A172 (cell line): Measurements from ENCODE around the gene CCL25. TPM values are rescaled to one million over a fixed set of nuclear protein-coding genes. Genes with fewer than 3 reads are reported as not detected.
"Not testable (repeated sequence)": the region's sequence is repeated elsewhere in the genome, so short reads cannot be mapped to it uniquely, and the experiment has no call there.

Experiments used
- DNase-seq: peaks from one replicate; pipeline ENCODE4 v3.0.0-alpha.2; 2015; ENCODE audit warnings: low spot score
- total RNA-seq: library from RNA; depleted of rRNA; stranded (reverse); fragments of >200 nt; shearing (Covaris generic); gene quantifications from 2 replicates; pipeline ENCODE4 v1.2.3, GENCODE V29; 2014; rRNA removed

CCL25 gene, protein sequence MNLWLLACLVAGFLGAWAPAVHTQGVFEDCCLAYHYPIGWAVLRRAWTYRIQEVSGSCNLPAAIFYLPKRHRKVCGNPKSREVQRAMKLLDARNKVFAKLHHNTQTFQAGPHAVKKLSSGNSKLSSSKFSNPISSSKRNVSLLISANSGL
- total RNA-seq = not detected in 2 replicates

DNA sequence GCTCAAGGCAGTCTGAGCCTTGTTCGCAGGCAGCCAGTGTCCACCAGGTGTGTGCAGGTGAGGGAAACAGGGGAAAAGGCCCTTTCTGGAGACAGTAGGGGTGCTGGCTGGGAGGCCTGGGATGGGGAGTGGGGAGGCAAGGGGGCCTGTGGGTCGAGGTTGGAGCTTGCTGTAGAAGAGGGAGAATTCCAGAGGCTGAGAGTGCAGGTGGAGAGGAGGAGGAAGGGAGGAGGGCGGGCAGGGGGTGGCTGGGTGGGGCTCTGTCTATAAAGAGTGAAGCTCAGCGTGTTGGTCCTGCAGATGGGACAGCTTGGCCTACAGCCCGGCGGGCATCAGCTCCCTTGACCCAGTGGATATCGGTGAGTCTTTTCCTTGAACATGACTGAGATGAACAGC lies at the start of gene CCL25:
Gene CCL25, plus strand, starts transcription at position 297 of the 396 bp plus-strand sequence. CDS start 290 bp downstream, outside the sequence.
- DNase-seq = no peak

DNA sequence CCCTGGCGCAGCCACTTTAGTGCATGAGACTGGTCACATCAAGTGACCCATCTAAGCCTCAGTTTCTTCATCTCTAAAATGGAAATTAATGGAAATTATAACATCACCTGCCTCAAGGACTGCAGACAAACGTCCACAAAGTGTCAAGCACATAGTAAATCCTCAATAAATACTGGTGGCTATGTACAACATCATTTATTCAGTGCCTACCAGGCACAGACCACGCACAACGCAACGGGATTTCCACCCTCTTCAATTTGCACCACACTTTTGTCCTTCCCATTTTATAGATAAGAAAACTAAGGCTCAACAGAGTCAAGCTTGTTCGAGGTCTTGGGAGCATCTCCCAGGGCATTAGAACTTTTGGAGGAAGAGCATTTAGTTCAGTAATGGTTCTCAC lies 48.6 kb upstream of the CCL25 start:
- DNase-seq = no peak

DNA sequence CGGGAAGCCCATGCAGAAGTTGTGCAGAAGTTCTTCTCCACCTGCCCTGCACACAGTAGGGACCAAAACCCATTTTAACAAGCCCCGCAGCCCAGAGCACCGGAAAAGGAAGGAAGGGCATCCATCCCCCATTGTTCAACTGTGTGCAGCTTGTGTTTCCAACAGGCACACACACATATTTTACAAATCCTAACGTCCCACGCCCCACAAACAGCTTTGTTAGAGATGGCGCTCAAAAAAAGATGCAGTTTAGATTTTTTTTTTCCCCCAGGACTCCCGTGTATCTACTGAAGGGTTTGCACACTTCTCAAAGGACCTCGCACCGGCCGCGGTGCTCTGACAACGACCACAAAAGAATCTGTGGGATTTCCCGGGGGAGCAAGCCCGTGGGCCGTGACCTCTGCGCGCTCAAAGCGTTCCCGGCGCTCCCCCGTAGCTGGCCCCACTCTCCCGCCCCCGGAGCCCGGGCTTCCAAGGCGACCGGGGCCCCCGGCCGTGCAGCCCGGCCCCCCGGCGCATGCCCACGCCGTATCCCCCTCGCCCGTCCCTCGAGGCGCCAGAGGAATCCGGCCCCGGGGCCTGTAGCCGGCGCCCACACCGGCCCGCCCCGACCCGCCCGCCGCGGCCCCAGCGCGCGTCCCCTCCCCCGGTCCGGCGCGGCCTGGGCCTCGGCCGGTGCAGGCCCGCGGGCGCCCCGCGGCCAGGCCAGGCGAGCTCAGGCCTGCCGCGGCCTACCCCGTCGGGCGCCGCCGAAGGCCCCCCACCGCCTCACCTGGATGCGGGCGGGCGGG lies 47.6 kb upstream of the CCL25 start:
- DNase-seq = peak; percentile 13

DNA sequence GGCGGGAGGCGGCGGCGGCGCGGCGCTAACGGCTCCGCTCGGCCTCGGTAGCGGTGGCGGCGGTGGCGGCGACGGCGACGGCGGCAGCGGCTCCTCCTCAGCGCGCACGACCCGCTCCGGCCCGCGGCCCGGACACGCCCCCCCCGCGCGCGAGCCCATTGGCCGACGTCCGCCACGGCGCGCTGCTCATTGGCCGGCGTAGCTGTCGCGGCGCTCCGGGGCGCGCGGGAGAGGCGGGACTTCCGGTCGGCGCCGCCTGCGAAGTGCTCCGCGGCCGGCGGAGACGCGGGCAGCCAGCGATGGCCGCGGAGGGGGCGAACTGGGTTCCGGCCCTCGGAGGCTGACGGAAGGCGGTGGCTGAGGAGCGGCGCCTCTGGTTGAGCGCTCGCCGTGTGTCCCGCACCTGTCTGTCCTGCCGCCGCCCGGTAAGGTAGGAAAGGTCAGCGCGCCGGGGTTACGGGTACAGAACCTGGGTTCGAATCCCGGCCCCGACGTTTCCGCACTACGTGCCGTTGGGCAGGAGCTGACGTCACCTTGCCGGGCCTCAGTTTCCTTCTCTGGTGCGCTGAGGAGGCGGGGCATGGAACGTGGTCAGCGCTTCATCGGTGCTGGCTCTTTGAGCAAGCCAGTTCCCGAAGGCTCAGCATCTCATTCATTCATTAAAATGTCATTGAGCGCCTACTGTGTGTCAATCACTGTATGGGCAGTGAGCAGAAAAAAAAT lies 46.9 kb upstream of the CCL25 start, which contains the start of gene ELAVL1:
Gene ELAVL1, minus strand, starts transcription at position 108 of the 723 bp plus-strand sequence. CDS start 13,826 bp downstream, outside the sequence.
- peak; percentile 67 for DNase-seq

DNA sequence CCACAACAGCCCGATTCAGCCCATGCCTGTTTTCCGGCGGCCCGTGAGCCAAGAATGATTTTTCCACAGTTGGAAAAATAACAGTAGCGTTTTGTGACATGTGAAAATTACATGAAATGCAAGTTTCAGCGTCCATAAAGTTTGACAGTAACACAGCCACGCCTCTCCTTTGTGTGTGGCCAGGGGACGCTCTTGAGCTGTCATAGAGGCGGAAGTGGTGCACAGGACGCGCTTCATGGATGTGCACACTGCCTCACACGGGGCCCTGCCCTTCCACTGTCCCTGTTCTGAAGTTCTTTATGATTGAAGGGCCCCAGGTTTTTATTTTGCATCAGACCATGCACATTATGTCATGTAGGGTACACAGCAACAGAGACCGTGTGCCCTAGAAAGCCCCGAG lies 34.8 kb upstream of the CCL25 start:
- DNase-seq = no peak

DNA sequence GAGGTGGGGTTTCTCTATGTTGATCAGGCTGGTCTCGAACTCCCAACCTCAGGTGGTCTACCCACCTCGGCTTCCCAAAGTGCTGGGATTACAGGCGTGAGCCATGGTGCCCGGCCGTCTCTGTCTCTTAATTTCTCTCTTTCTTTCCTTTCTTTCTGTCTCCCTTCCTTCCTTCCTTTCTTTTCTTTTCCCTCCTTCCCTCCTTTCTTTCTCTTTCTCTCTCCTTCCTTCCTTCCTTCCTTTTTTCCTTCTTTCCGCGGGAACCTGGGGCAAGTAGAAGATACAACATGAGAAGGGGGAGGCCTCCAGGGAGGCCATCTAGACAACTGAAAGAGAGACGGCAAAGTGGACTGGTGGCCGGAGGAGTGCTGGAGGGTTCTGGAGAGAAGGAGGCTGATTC lies 31.9 kb upstream of the CCL25 start:
- DNase-seq = no peak

DNA sequence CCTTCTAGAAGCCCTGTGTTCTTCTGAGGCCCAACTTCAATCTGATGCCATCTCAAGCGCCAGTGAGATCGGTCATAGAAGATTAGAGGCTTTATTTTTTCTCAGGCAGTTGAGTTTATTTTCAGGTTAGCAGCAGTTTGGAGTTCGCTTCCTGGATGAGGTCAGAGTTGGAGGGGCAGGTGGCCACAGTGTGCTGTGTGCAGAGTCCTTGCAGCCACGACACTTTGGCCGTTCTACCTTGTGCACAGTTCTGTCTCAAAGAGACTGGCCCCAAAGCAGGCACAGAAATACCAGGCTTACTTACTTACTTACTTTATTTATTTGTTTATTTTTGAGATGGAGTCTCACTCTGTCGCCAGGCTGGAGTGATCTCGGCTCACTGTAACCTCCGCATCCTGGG lies 31.2 kb upstream of the CCL25 start:
- no peak for DNase-seq

DNA sequence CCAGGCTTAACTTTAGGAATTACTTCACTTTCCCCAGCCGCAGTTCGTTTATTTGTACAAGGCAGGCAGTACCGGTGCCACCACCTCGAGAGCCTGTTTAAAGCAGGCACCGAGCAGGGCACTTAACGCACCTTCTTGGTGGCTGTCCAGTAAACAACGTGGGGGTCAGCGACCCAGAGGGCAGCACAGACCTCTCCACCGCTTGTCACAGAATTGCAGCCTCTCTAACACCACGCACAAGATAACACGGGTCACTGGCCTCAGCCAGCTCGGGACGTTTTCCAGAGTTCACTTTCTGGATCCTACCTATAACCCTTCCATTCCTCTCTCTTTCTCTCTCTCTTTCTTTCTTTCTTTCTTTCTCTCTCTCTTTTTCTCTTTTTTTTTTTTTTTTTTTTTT lies 30.3 kb upstream of the CCL25 start:
- DNase-seq = no peak

DNA sequence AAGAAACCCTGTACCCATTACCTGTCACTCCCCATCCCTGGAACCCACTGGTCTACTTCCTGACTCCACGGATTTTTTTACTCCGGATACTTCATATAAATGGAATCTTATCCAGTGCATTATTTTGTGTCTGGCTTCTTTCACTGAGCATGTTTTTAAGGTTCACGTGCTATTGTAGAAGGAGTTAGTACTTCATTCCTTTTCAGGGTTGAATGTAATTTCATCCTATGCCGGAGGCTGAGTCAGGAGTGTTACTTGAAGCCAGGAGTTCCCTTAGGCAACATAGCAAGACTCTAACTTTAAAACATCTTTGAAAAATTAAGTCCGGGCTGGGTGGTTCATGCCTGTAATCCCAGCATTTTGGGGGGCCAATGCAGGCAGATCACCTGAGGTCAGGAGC lies 29.2 kb upstream of the CCL25 start:
- no peak for DNase-seq

DNA sequence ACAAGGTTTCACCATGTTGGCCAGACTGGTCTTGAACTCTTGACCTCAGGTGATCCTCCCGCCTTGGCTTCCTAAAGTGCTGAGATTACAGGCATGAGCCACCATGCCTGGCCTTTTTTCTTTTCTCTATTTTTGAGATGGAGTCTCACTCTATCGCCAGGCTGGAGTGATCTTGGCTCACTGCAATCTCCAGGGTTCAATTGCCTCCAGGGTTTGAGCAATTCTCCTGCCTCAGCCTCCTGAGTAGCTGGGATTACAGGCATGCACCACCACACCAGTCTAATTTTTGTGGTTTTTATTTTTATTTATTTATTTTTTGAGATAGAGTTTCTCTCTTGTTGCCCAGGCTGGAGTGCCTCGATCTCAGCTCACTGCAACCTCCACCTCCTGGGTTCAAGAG lies 28.3 kb upstream of the CCL25 start:
- not testable (repeated sequence) for DNase-seq

DNA sequence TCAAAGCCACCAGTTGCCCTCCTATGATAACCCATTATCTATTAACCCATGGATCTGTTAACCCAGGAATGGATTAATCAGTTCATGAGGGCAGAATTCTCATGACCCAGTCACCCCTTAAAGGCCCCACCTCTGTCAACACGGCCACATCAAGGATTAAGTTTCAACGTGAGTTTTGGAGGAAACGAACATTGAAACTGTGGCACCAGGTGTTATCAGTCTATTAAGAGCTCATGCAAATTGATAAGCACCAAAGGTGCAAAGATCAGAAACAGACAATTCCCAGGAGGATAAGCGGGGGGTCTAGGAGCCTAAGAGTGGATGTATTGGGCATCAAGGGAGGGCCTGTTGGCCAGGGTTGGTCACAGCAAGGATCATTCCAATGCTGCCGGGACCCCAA lies 27.2 kb upstream of the CCL25 start:
- DNase-seq = no peak

DNA sequence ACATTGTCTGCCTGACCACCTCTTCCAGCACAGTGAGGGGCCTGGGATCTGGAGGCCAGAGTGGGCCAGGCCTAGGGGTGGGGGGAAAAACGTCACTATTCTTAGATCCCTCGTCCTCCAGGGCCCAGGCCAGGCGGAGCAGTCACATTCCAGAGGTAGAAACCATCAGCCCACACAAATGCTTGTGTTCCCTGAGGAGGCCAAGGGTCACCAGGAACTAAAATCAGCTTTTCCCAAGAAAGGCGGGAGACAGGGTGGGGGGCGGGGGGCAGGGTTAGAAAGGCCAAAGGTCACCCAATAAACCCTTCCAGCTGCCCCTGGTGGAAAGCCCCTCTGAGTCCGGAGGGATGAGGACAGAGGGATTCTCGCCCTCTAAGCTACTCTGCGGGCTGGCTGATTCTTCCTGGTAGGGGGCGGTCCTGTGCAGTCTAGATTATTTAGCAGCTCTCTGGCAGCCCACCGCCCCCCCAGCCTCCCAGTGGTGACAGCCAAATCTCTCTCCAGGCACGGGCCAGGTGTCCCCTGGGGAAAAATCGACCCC lies 23.5 kb upstream of the CCL25 start:
- DNase-seq = no peak

DNA sequence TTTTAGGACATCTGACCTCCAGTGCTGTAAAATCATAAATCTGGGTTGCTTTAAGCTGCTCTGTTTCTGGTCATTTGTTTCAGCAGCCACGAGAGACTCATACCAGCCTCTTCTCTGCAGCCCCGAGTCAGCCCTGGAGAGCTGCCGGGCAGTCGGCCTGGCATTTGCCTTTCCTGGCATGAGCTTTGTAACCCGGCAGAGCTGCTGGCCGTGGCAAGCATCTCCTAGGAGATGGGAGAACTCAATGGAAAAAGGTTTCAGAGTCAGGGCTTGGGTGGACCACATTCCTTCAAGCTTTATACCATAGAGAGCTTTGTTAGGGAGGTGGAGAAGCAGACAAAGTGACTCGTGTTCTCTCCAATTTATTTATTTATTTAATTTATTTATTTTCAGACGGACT lies 21.6 kb upstream of the CCL25 start:
- no peak for DNase-seq

DNA sequence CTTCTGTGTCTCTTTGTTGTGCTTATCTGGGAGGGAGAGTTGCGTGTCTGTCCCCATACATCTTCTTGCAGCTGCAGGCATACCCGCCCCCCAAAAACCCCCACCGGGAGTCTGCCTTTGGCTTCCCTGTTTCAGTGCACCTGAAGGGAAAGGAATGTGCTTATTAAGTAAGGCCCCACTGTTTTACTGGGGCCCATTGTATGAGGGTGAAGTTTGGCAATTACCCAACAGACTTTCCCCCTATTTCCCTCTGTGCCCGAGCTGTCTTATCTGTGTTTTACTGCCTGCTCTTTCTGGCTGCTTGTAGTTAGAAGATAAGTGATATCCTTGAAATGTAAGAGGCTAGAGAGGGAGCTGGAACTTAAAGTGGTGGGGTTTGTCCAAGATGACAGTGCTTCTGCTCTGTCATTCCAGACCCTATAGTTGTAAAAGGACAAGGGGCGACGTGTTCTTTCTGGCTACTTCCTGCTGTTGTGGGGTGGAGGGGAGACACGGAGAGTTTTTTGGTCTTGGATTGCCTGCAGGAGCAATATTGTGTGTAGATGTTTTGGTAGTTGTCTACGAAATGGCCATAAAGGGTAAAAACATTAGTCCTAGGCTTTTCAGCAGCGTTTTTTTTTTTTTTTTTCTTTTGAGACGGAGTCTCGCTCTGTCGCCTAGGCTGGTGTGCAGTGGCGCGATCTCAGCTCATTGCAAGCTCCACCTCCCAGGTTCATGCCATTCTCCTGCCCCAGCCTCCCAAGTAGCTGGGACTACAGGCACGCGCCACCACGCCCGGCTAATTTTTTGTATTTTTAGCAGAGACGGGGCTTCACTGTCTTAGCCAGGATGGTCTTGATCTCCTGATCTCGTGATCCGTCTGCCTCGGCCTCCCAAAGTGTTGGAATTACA lies 19.0 kb upstream of the CCL25 start:
- DNase-seq = not testable (repeated sequence)

DNA sequence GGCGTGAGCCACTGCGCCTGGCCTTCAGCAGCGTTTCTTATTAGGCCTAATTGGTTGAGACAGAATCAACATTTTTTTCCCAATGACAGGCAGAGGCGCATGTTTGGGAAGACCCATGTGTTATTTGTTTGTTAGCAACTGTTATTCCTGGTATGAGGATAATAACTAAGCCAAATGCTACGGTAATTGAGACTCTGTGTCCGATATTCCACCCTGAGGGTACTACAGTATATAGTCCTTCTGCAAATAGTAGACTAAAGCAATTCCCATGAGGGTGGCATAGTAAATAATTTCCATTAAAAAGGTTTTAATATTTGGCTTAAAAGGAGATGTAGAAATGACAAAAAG lies 18.4 kb upstream of the CCL25 start:
- no peak for DNase-seq

DNA sequence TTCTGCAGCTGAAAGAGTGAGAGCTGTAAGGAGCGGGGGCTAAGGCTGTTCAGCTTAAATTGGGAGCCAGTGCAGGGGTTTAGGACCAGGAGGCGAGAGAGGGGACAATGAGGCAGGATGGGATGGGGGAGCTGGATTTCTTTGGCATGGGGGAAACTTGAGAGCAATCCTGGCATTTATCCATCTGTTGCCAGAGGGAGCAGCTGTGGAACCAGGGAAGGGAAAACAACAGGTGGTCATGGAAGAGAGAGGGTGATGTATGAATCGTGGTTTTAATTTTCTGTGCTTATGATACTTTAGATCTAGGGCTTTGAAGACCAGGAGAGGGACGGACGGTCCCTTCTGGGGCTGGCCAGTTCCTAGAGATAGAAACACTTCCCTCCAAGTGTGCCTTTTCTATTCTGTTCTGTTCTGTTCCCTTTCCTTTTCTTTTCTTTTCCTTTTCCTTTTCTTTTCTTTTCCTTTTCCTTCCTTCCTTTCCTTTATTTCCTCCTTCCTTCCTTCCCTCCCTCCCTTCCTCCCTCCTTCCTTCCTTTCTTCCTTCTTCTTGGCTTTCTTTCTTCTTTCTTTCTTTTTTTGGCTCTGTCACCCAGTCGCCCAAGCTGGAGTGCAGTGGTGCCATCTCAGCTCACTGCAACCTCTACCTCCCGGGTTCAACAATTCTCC lies 16.0 kb upstream of the CCL25 start:
- DNase-seq = no peak

DNA sequence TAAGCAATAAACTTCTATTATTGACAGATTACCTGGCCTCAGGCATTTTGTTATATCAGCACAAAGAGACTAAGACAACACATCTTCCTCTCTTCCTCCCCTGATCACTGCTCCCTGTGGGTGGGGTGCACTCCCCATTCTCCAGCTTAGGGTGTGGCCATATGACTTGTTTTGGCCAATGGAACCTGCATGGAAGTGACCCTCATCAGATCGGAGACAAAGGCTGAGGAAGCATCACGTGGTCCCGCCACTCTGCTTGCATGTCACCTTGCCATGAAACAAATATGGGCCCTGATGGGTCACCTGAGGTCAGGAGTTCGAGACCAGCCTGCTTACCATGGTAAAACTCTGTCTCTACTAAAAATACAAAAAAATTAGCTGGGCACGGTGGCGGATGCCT lies 13.7 kb upstream of the CCL25 start:
- DNase-seq = no peak

DNA sequence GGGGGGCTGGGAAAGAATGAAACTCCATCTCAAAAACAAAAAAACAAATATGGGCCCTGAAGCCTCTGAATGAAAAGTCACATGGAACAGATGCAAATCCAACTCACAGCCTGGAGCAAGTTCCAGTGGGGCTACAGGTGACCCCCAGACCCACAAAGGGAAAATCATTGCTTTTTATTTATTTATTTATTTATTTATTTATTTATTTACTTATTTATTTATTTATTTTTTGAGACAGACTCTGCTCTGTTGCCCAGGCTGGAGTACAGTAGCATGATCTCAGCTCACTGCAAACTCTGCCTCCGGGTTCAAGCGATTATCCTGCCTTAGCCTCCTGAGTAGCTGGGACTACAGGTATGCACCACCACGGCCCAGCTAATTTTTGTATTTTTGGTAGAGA lies 13.3 kb upstream of the CCL25 start:
- no peak for DNase-seq

DNA sequence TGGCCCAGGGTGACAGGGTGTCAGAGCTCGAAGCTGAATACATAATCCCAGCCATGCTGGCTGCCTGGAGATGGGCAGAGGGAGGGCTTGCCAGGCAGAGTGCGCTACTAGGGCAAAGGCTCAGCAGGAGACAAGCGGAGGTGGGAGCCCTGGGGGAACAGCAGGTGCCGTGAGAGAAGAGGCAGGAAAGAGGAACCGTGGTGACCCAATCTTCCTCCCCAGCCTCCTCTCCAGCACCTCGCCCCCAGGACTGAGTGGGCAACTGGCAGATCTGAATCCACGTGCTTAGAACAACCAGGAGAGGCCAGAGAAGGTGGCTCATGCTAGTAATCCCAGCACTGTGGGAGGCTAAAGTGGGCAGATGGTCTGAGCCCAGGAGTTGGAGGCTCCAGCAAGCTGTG lies 11.0 kb upstream of the CCL25 start:
- DNase-seq = no peak

DNA sequence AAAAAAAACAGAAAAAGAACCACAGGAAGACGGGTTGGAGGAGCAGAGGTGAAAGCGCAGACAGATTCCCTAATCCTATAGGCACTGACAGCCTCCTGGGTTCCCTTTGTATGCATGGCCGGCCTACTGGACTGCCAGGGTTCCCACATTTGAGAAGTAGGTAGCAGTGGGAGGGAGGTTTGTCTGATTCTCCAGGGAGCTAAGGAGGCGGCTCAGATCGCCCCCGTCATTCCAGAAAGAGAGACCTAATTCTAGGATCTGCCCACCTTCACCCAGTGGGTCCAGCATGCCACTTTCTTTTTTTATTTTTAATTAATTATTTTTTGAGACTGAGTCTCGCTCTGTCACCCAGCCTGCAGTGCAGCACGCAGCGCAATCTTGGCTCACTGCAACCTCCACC lies 9.7 kb upstream of the CCL25 start:
- DNase-seq = no peak

DNA sequence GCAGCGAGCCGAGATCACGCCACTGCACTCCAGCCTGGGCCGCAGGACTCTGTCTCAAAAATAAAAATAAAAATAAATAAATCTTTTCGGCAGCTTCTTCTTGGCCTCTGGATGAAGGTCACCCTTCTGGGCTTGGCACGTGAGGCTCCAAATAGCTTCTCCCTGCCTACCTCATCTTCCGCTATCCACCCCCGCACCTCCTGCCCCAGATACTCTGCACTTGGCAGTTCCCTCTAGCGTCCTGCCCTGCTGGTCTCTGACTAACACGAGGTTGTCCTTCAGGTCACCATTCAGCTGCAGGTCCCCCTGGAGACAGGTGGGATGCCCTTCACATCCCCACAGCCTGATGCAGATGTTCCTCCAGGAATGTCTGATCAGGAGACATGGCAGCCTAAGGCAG lies 8.5 kb upstream of the CCL25 start:
- no peak for DNase-seq
